Suppressor macrophage (primary cell): ENCODE results near the gene FHIP2A.
"Not testable (repeated sequence)": the region's sequence is repeated elsewhere in the genome, so short reads cannot be mapped to it uniquely, and the experiment has no call there.

ENCODE experiments used
- DNase-seq, 4 experiments: peaks; one replicate each; pipeline ENCODE4 v3.0.0-alpha.2; 2020 to 2022
- total RNA-seq, 17 experiments: gene quantifications; one replicate each; lab custom pipeline; 2026; ENCODE audit warnings: mixed read lengths in 6 of 17, inconsistent platforms in 3 of 17; lab: John Stamatoyannopoulos, UW

The FHIP2A gene
- total RNA-seq = 28.7 to 76.5 (median 53.5) reads per million in 17 experiments

- DNase-seq = peak; percentile 81 to 95 (median 92)
These were observed at the start of gene FHIP2A for GRCh38 chr10:114821293-114821914. TSS of gene FHIP2A (plus strand) at chr10:114821780. CDS start at chr10:114822079, 299 bp downstream.

- DNase-seq = no peak
These were observed 48.9 kb upstream of the FHIP2A start for GRCh38 chr10:114772496-114773196.

GRCh38 chr10:114773197-114773532, 48.4 kb upstream of the FHIP2A start:
- DNase-seq = no peak

GRCh38 chr10:114775082-114775481, 46.5 kb upstream of the FHIP2A start:
- not testable (repeated sequence) for DNase-seq

- no peak for DNase-seq
These were observed 44.2 kb upstream of the FHIP2A start for GRCh38 chr10:114777415-114777814.

GRCh38 chr10:114779803-114780576, 41.6 kb upstream of the FHIP2A start:
- DNase-seq = peak in 2 of 4 experiments; percentile 34 to 37

- DNase-seq = no peak
These were observed 40.9 kb upstream of the FHIP2A start for GRCh38 chr10:114780577-114781184.

GRCh38 chr10:114782666-114783065, 38.9 kb upstream of the FHIP2A start:
- DNase-seq = no peak

- DNase-seq = no peak
These were observed 37.9 kb upstream of the FHIP2A start for GRCh38 chr10:114783686-114784085.

GRCh38 chr10:114786492-114786891, 35.1 kb upstream of the FHIP2A start:
- DNase-seq = peak; percentile 12 to 76 (median 55)

GRCh38 chr10:114787131-114787530, 34.4 kb upstream of the FHIP2A start:
- not testable (repeated sequence) for DNase-seq

- no peak for DNase-seq
These were observed 29.8 kb upstream of the FHIP2A start for GRCh38 chr10:114791768-114792167.

- DNase-seq = no peak
These were observed 26.5 kb upstream of the FHIP2A start for GRCh38 chr10:114795039-114795438.

- no peak for DNase-seq
These were observed 21.2 kb upstream of the FHIP2A start for GRCh38 chr10:114800361-114800760.

GRCh38 chr10:114801411-114801813, 20.2 kb upstream of the FHIP2A start:
- no peak for DNase-seq

GRCh38 chr10:114802177-114802576, 19.4 kb upstream of the FHIP2A start:
- DNase-seq = no peak

- no peak for DNase-seq
These were observed 14.8 kb upstream of the FHIP2A start for GRCh38 chr10:114806562-114807391.

- no peak for DNase-seq
These were observed 12.6 kb upstream of the FHIP2A start for GRCh38 chr10:114808982-114809381.

- DNase-seq = no peak
These were observed 10.7 kb upstream of the FHIP2A start for GRCh38 chr10:114810926-114811325.

- DNase-seq = peak in 2 of 4 experiments; percentile 23 to 31
These were observed 9.7 kb upstream of the FHIP2A start for GRCh38 chr10:114811862-114812261.

- DNase-seq = peak; percentile 42 to 72 (median 53)
These were observed 5.8 kb upstream of the FHIP2A start for GRCh38 chr10:114815791-114816190.

- peak in 1 of 4 experiments; percentile 5 for DNase-seq
These were observed 5.3 kb upstream of the FHIP2A start for GRCh38 chr10:114816308-114816707.
